ENCODE results near the gene NCDN. TPM values are rescaled to one million over a fixed set of nuclear protein-coding genes. Genes with fewer than 3 reads are reported as not detected.

The NCDN gene
- total RNA-seq, 1 donor = 30.0 TPM

DNA sequence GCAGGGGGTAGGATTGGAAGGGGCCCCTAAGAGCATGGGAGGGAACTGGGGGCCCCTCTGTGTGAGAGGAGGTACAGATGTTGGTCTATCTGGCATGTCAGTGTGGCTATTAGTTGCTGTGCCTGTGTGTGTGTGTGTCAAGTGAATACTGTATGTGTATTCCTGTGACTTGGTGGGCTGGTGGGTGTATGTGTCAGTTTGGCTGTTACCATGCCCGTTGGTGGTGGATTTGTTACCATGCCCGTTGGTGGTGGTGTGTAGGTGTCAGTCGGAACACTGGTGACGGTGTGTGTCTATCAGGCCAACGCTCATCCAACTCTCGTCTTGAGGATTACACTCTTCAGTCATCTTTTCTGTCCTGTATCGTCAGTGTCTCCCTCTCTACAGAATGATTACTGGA is 38.1 kb downstream of the NCDN start:
- H2AFZ ChIP-seq (ENCODE audit: low read length) = no peak overlapping the region
- no peaks in the 10 kb centered on the region for H3K27me3 ChIP-seq (ENCODE audit: insufficient read depth, low read length)
- DNase-seq (ENCODE audit: insufficient read length, low spot score, missing footprints) = no peak
- H3K9me3 ChIP-seq (ENCODE audit: low read depth, low read length) = no peaks in the 10 kb centered on the region
- no peaks in the 10 kb centered on the region for H3K79me2 ChIP-seq (ENCODE audit: insufficient read depth, low read length)
- H3K36me3 ChIP-seq (ENCODE audit: insufficient read depth, low read length) = peaks cover 13% of the 10 kb centered on the region
- no peaks in the 10 kb centered on the region for H4K20me1 ChIP-seq (ENCODE audit: insufficient read depth, low read length)
- H3K4me1 ChIP-seq (ENCODE audit: insufficient read depth, low read length) = no peaks in the 10 kb centered on the region
- no peak overlapping the region for H3K4me3 ChIP-seq (ENCODE audit: insufficient read depth, low read length)
- no peak overlapping the region for H3K4me2 ChIP-seq (ENCODE audit: insufficient read depth, low read length)
- TF ChIP-seq CTCF (IDR thresholded peaks at IDR 0.05; ENCODE audit: extremely low read depth, low read depth, low read length) = no peak
- no peak overlapping the region for H3K27ac ChIP-seq (ENCODE audit: low read depth, low read length)

DNA sequence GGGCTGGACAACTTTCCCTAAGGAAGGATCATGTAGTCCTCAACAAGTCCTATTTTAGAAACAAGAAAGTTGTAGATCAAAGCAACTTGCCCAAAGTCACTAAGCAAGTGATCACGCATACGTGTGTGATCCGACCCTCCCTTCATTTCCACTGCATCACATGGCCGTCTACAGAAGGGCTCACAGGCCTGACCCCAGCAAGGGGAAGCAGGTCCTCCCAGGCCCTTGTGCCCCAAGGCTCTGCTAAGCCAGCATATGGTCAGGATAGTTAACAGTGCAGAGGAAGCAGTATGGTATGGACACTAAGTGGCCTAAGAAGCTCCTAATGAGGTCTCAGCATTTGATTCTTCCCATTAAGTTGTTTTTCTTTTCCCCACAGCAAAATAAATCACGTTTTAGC is 40.3 kb downstream of the NCDN start:
- no peak for TF ChIP-seq CTCF (IDR thresholded peaks at IDR 0.05; ENCODE audit: extremely low read depth, low read depth, low read length)
- DNase-seq (ENCODE audit: insufficient read length, low spot score, missing footprints) = no peak
- Histone ChIP-seq H3K9me3 (ENCODE audit: low read depth, low read length) (no peaks in the 10 kb centered on the region), H4K20me1 (ENCODE audit: insufficient read depth, low read length) (no peaks in the 10 kb centered on the region), H2AFZ (ENCODE audit: low read length) (no peak overlapping the region), H3K27me3 (ENCODE audit: insufficient read depth, low read length) (no peaks in the 10 kb centered on the region), H3K36me3 (ENCODE audit: insufficient read depth, low read length) (peaks cover 29% of the 10 kb centered on the region), H3K4me1 (ENCODE audit: insufficient read depth, low read length) (no peaks in the 10 kb centered on the region), H3K27ac (ENCODE audit: low read depth, low read length) (no peak overlapping the region), H3K4me2 (ENCODE audit: insufficient read depth, low read length) (no peak overlapping the region), H3K4me3 (ENCODE audit: insufficient read depth, low read length) (no peak overlapping the region), H3K79me2 (ENCODE audit: insufficient read depth, low read length) (no peaks in the 10 kb centered on the region)

- Histone ChIP-seq H3K4me2 (ENCODE audit: insufficient read depth, low read length) (no peak overlapping the region), H3K9me3 (ENCODE audit: low read depth, low read length) (no peaks in the 10 kb centered on the region)
Measured at GRCh38 chr1:35598895-35599294, 41.3 kb downstream of the NCDN start.

DNA sequence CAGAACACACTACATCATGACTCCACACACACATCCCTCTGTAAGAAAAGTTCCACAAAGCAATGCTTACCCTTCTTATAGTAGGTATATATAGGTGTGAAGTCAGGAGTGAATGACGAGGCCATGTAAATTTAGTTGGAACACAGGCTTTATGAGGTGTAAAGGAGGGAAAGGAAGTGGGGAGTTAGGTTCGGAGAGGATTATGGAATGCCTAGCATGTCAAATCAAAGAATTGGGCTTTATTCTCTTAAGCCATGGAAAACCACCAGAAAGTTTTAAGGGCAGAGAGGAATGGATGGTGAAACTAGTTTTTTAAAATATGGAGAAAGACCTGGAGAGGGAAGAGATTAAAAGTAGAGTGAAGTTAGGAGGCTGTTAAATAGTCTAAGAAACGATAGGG is 41.8 kb downstream of the NCDN start:
- Histone ChIP-seq H3K4me3 (ENCODE audit: insufficient read depth, low read length) (no peak overlapping the region), H3K27me3 (ENCODE audit: insufficient read depth, low read length) (no peaks in the 10 kb centered on the region), H3K4me1 (ENCODE audit: insufficient read depth, low read length) (peaks cover 3% of the 10 kb centered on the region), H3K27ac (ENCODE audit: low read depth, low read length) (no peak overlapping the region), H3K36me3 (ENCODE audit: insufficient read depth, low read length) (peaks cover 40% of the 10 kb centered on the region), H2AFZ (ENCODE audit: low read length) (no peak overlapping the region), H4K20me1 (ENCODE audit: insufficient read depth, low read length) (no peaks in the 10 kb centered on the region), H3K9me3 (ENCODE audit: low read depth, low read length) (no peaks in the 10 kb centered on the region), H3K4me2 (ENCODE audit: insufficient read depth, low read length) (no peak overlapping the region), H3K79me2 (ENCODE audit: insufficient read depth, low read length) (no peaks in the 10 kb centered on the region)
- no peak for DNase-seq (ENCODE audit: insufficient read length, low spot score, missing footprints)
- TF ChIP-seq CTCF (IDR thresholded peaks at IDR 0.05; ENCODE audit: extremely low read depth, low read depth, low read length) = no peak

More at GRCh38 chr1:35598895-35599294, 41.3 kb downstream of the NCDN start:
- Histone ChIP-seq H3K4me3 (ENCODE audit: insufficient read depth, low read length) (no peak overlapping the region), H2AFZ (ENCODE audit: low read length) (no peak overlapping the region), H4K20me1 (ENCODE audit: insufficient read depth, low read length) (no peaks in the 10 kb centered on the region), H3K79me2 (ENCODE audit: insufficient read depth, low read length) (no peaks in the 10 kb centered on the region), H3K27me3 (ENCODE audit: insufficient read depth, low read length) (no peaks in the 10 kb centered on the region), H3K36me3 (ENCODE audit: insufficient read depth, low read length) (peaks cover 40% of the 10 kb centered on the region), H3K27ac (ENCODE audit: low read depth, low read length) (no peak overlapping the region), H3K4me1 (ENCODE audit: insufficient read depth, low read length) (peaks cover under 1% of the 10 kb centered on the region)
- DNase-seq (ENCODE audit: insufficient read length, low spot score, missing footprints) = no peak
- no peak for TF ChIP-seq CTCF (IDR thresholded peaks at IDR 0.05; ENCODE audit: extremely low read depth, low read depth, low read length)

Data from osteoblast (primary cell).